HG02852 (cell line): ENCODE data around the gene TNKS2.
"Not testable (repeated sequence)": the region's sequence is repeated elsewhere in the genome, so short reads cannot be mapped to it uniquely, and the experiment has no call there.

Experiments used
- ATAC-seq: cut with Tn5 transposase; IDR thresholded peaks from one replicate; pipeline ENCODE4 v1.9.1; 2021; ENCODE audit warnings: mild to moderate bottlenecking, moderate library complexity; ENCODE audit not compliant: unreplicated experiment

Gene TNKS2

GRCh38 chr10:91797874-91798648 lies at the start of gene TNKS2:
Gene TNKS2, plus strand, starts transcription at chr10:91798426. Its CDS starts 265 bp downstream, at chr10:91798691.
- peak; percentile 72 for ATAC-seq

- ATAC-seq, result not testable (repeated sequence)
Measured at GRCh38 chr10:91749592-91749991, 48.6 kb upstream of the TNKS2 start.

GRCh38 chr10:91756286-91756685 lies 41.9 kb upstream of the TNKS2 start:
- no peak for ATAC-seq

- ATAC-seq, result no peak
Measured at GRCh38 chr10:91758303-91759146, 39.7 kb upstream of the TNKS2 start.

- ATAC-seq, result no peak
Measured at GRCh38 chr10:91759581-91759986, 38.6 kb upstream of the TNKS2 start.

- no peak for ATAC-seq
Measured at GRCh38 chr10:91761721-91762120, 36.5 kb upstream of the TNKS2 start.

- ATAC-seq, result no peak
Measured at GRCh38 chr10:91762878-91763277, 35.3 kb upstream of the TNKS2 start.

GRCh38 chr10:91766676-91767075 lies 31.6 kb upstream of the TNKS2 start:
- ATAC-seq, result no peak

- ATAC-seq, result no peak
Measured at GRCh38 chr10:91768123-91768522, 30.1 kb upstream of the TNKS2 start.

- ATAC-seq, result no peak
Measured at GRCh38 chr10:91771907-91772306, 26.3 kb upstream of the TNKS2 start.

GRCh38 chr10:91772461-91772860 lies 25.8 kb upstream of the TNKS2 start:
- no peak for ATAC-seq

GRCh38 chr10:91772869-91773268 lies 25.4 kb upstream of the TNKS2 start:
- no peak for ATAC-seq

- no peak for ATAC-seq
Measured at GRCh38 chr10:91774571-91774970, 23.7 kb upstream of the TNKS2 start.

GRCh38 chr10:91775731-91776130 lies 22.5 kb upstream of the TNKS2 start:
- ATAC-seq, result no peak

GRCh38 chr10:91776266-91776665 lies 22.0 kb upstream of the TNKS2 start:
- ATAC-seq, result no peak

- ATAC-seq, result no peak
Measured at GRCh38 chr10:91778485-91778884, 19.7 kb upstream of the TNKS2 start.

- ATAC-seq, result no peak
Measured at GRCh38 chr10:91779011-91779605, 19.1 kb upstream of the TNKS2 start.

- ATAC-seq, result no peak
Measured at GRCh38 chr10:91782539-91782938, 15.7 kb upstream of the TNKS2 start.

- ATAC-seq, result no peak
Measured at GRCh38 chr10:91785830-91786229, 12.4 kb upstream of the TNKS2 start.

GRCh38 chr10:91787258-91787657 lies 11.0 kb upstream of the TNKS2 start:
- no peak for ATAC-seq

GRCh38 chr10:91787810-91788209 lies 10.4 kb upstream of the TNKS2 start:
- ATAC-seq, result no peak

GRCh38 chr10:91788527-91788926 lies 9.7 kb upstream of the TNKS2 start:
- ATAC-seq, result no peak
